Natural killer cell (primary cell): ENCODE results near the gene GALNS. TPM values are rescaled to one million over a fixed set of nuclear protein-coding genes. Genes with fewer than 3 reads are reported as not detected.

ENCODE experiments used
- ATAC-seq, 3 donors: fragments of 150-1000 bp in 2 of 3; fragments of 200-7000 bp in 1 of 3; cut with Tn5 transposase; 1 replicate in 1 of 3; 2 replicates in 2 of 3; pipeline ENCODE4 v1.10.0; 2021; ENCODE audit warnings: mild to moderate bottlenecking in 2 of 3, moderate library complexity in 2 of 3
- DNase-seq, 2 donors: peaks; one replicate each; pipeline versions ENCODE4 v3.0.0 to v3.0.0-alpha.2; 2013 to 2021; ENCODE audit warnings: mixed read lengths in 1 of 2
- H3K27ac ChIP-seq: one replicate; pipeline ENCODE4 v1.5.1; 2013; ENCODE audit warnings: mild to moderate bottlenecking, low read length
- H3K27me3 ChIP-seq: one replicate; pipeline ENCODE4 v1.6.1; 2013; ENCODE audit warnings: low read length; ENCODE audit not compliant: control insufficient read depth, insufficient read depth
- H3K36me3 ChIP-seq: one replicate; pipeline ENCODE4 v1.6.1; 2013; ENCODE audit warnings: low read length; ENCODE audit not compliant: control insufficient read depth, insufficient read depth
- H3K4me1 ChIP-seq: one replicate; pipeline ENCODE4 v1.6.1; 2013; ENCODE audit warnings: low read length; ENCODE audit not compliant: control insufficient read depth, insufficient read depth
- H3K4me3 ChIP-seq: one replicate; pipeline ENCODE4 v1.5.1; 2013; ENCODE audit warnings: low read length
- H3K9me3 ChIP-seq: one replicate; pipeline ENCODE4 v1.6.1; 2013; ENCODE audit warnings: low read length; ENCODE audit not compliant: control insufficient read depth, insufficient read depth
- H3K27ac Mint-ChIP-seq, 2 donors: one replicate each; pipeline ENCODE4 v1.8.0; 2022; ENCODE audit warnings: mild to moderate bottlenecking in 2 of 2, mixed read lengths in 2 of 2, moderate library complexity in 1 of 2
- H3K27me3 Mint-ChIP-seq, 2 donors: one replicate each; pipeline ENCODE4 v1.8.0; 2022; ENCODE audit warnings: low read depth in 2 of 2, mixed read lengths in 2 of 2
- H3K36me3 Mint-ChIP-seq: one replicate; pipeline ENCODE4 v1.8.0; 2022; ENCODE audit warnings: mixed read lengths
- H3K4me1 Mint-ChIP-seq, 2 donors: one replicate each; pipeline ENCODE4 v1.8.0; 2022; ENCODE audit warnings: mixed read lengths in 2 of 2
- H3K4me3 Mint-ChIP-seq: one replicate; pipeline ENCODE4 v1.8.0; 2022; ENCODE audit warnings: mild to moderate bottlenecking, moderate library complexity, mixed read lengths
- H3K9me3 Mint-ChIP-seq, 2 donors: one replicate each; pipeline ENCODE4 v1.8.0; 2022; ENCODE audit warnings: mixed read lengths in 2 of 2
- CTCF ChIP-seq: fragments of 200-600 bp; IDR thresholded peaks from one replicate; pipeline ENCODE4 v1.8.0; 2022; ENCODE audit warnings: antibody characterized with exemption
- WGBS: methylation state at CpG from one replicate; pipeline ENCODE4 v1.1.7; 2013; ENCODE audit warnings: missing lambda C conversion rate; ENCODE audit not compliant: insufficient coverage; 5-methylcytosine and 5-hydroxymethylcytosine counted together
- intact Hi-C: fragments of 100-400 bp; cut with micrococcal nuclease; formaldehyde crosslinking; loops from one replicate; pipeline ENCODE4 v1.14.2; 2022
- total RNA-seq, 4 donors: library from RNA; stranded (reverse); fragments of 120-200 nt in 1 of 4; gene quantifications; one replicate each; pipeline versions ENCODE4 v1.2.3 to v1.2.4, GENCODE V29; 2013 to 2022

Gene GALNS
- total RNA-seq, 3 donors from 2014 or later (not counting 1 experiment from before 2014, with no cell fraction given) = 58.1 to 75.8 (median 65.7) TPM

- no peaks in the 10 kb centered on the region for H3K4me1 Mint-ChIP-seq
- Histone ChIP-seq H3K9me3 (no peaks in the 10 kb centered on the region), H3K36me3 (peaks cover 14% of the 10 kb centered on the region), H3K4me3 (no peak overlapping the region), H3K4me1 (peaks cover 2% of the 10 kb centered on the region), H3K27me3 (no peaks in the 10 kb centered on the region), H3K27ac (no peak overlapping the region)
- DNase-seq (no peak), ATAC-seq (no peak)
- no peaks in the 10 kb centered on the region for H3K9me3 Mint-ChIP-seq
- H3K27me3 Mint-ChIP-seq = no peaks in the 10 kb centered on the region
- no peak overlapping the region for H3K27ac Mint-ChIP-seq
- H3K4me3 Mint-ChIP-seq = no peak overlapping the region
- TF ChIP-seq CTCF = no peak
- intact Hi-C loops = no loop called here
- 91% methylated on average over 40 of the region's 40 CpGs for WGBS
- H3K36me3 Mint-ChIP-seq = no peaks in the 10 kb centered on the region
Measured at GRCh38 chr16:88817785-88818574, 38.8 kb downstream of the GALNS start.

GRCh38 chr16:88816736-88817535 is 39.8 kb downstream of the GALNS start:
- peaks cover 6% of the 10 kb centered on the region for H3K36me3 ChIP-seq
- no peak for TF ChIP-seq CTCF
- H3K27ac ChIP-seq = no peak overlapping the region
- no peaks in the 10 kb centered on the region for H3K27me3 ChIP-seq
- Mint-ChIP-seq H3K9me3 (no peaks in the 10 kb centered on the region), H3K27ac (no peak overlapping the region), H3K36me3 (no peaks in the 10 kb centered on the region), H3K4me3 (no peak overlapping the region), H3K4me1 (peaks cover 0 to 2% of the 10 kb centered on the region in 2 donors), H3K27me3 (no peaks in the 10 kb centered on the region)
- no peaks in the 10 kb centered on the region for H3K9me3 ChIP-seq
- H3K4me1 ChIP-seq = peaks cover 9% of the 10 kb centered on the region
- ATAC-seq (no peak), DNase-seq (no peak)
- no peak overlapping the region for H3K4me3 ChIP-seq
- intact Hi-C loops = no loop called here
- WGBS = 93% methylated on average over 41 of the region's 41 CpGs

- no peak overlapping the region for H3K4me3 ChIP-seq
- peak; percentile 36 to 70 for DNase-seq
- no peaks in the 10 kb centered on the region for H3K36me3 ChIP-seq
- no peak overlapping the region for H3K27ac ChIP-seq
- intact Hi-C loops = no loop called here
- WGBS = 57% methylated on average over 19 of the region's 19 CpGs
- peak; percentile 60 for TF ChIP-seq CTCF
- ATAC-seq = no peak
- Mint-ChIP-seq H3K4me1 (peaks cover 4 to 9% of the 10 kb centered on the region in 2 donors), H3K27me3 (no peaks in the 10 kb centered on the region), H3K36me3 (no peaks in the 10 kb centered on the region), H3K4me3 (no peak overlapping the region), H3K9me3 (no peaks in the 10 kb centered on the region), H3K27ac (no peak overlapping the region)
- no peaks in the 10 kb centered on the region for H3K27me3 ChIP-seq
- peaks cover 11% of the 10 kb centered on the region for H3K4me1 ChIP-seq
- no peaks in the 10 kb centered on the region for H3K9me3 ChIP-seq
Measured at GRCh38 chr16:88815901-88816589, 40.7 kb downstream of the GALNS start.
